GM12874 (cell line): ENCODE measurements around the gene SEPTIN5.

ENCODE experiments used
- CTCF ChIP-seq: IDR thresholded peaks from 2 replicates; pipeline ENCODE4 v1.5.1; 2011; ENCODE audit warnings: low read depth, mild to moderate bottlenecking, control low read depth, low read length, moderate library complexity; ENCODE audit not compliant: insufficient read depth

The SEPTIN5 gene

GRCh38 chr22:19714312-19715187, at the start of gene SEPTIN5:
SEPTIN5 (plus strand) TSS chr22:19714503; CDS start chr22:19714589, 86 bp downstream.
- TF ChIP-seq CTCF: no peak

GRCh38 chr22:19664951-19665783, 49.1 kb upstream of the SEPTIN5 start:
- no peak for TF ChIP-seq CTCF

DNA sequence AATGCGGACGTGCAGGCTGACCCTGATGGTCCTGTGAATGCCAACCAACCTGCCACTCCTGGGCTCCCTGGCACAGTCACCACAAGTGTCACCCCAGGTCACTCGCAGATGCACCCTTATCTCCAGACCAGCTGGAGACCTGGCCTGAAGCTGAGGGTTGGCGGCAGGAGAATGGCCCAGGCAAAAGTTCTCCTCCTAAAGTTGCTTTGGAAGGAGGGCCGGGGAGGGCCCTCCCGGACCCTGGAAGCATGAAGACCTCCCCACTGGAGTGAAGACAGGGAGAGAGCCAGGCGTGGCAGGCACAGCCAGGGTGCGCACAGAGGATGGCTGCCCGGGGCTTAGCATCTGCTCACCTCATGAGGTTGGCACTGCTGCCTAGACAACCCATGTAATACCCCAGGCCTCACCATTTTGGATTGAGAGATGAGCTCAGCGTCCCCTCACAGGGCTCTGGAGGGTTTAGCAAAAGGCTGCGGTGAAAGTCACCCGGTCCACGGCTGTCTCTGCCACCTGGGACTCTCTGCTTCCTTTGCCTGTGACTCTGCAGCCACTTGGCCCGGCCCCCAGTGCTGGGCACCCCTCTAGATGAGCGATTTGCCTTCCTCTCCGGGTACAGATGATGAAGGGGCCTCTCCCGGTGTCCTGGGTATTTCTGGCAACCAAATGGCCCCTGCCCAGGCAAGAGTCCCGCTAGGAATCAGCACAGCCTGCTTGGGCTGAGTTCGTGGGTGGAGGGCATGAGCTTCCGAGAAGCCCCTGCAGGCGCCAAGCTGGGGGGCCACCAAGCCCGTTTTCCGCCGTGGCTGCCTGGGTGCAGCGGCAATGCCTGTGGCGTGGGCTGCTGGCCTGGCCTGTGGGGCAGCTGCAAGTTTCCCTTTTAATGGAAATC, 48.3 kb upstream of the SEPTIN5 start:
- no peak for TF ChIP-seq CTCF

DNA sequence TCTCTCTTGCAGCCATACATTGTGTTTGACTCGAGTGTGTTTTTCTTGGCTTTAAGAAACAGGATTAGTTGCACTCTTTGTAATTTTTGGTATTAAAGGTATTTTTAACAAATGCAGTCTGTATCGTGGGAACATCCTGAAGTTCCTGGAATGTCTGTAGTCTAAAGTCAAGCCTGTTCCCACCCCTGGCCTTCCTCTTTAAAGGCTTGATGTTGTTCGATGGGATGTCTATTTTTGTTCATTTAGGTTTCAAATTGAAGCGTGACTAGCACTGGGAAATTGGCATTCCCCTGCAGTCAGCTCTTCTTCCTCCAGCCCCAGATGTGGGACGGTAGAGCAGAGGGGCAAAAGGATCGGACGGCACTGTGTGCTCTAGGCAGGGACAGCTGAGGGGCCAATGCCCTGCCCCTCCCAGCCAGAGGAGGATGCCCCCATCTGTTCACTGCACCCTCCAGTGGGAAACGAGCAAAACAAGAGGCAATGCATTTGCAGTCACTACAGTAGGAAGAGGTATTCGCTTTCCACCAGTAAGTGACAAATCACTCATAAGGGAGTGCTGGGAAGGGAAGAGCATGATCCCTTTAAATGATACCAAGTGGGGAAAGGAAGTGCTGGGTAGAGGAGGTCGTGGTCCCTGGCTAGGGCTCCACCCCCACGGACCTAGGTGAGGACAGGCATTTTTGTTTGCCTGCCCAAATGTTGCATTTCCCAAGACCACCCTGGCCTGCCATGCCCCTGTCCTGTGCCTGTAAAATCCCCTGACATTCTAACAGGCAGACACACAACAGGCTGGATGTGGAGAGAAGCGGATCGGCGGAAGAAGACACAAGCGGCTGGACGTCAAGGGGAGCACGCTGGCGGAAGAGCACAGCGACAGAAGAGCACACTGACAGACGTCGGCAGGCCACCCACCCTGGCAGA, 47.4 kb upstream of the SEPTIN5 start:
- no peak for TF ChIP-seq CTCF

DNA sequence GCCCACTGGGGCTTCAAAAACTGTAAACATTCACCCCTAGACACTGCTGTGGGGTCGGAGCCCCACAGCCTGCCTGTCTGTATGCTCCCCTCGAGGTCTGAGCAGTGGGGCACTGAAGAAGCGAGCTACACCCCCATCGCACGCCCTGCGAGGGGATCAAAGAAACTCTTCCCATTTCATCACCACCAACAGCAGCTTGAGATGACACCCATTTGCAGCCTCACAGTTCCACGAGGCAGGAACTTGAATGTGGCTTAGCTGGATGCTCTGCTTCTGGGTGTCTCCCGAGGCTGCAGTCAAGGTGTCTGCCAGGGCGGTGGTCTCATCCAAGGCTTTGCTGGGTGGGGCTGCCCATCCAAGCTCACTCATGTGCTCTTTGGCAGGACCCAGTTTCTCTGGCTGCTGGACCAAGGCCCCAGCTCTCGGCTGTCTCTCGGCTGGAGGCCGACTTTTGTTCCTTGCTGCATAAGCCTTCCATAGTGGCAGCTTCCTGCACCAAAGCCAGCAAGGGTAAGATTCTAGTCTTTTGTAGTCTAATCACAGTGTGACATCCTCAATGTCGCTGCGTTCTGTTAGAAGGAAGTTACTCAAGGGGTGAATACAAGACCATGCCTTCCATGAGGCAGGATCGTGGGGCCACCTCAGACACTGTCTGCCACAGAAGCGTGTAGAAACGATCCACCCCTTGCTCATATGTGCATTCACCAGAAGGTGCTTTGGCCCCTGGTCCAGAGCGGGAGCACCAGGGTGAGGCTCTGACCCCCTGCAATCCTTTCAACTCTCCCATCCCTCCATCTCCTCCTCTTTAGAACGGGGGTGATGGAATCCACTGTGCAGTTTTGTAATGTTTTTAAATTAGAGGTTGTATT, 46.2 kb upstream of the SEPTIN5 start:
- TF ChIP-seq CTCF: no peak

DNA sequence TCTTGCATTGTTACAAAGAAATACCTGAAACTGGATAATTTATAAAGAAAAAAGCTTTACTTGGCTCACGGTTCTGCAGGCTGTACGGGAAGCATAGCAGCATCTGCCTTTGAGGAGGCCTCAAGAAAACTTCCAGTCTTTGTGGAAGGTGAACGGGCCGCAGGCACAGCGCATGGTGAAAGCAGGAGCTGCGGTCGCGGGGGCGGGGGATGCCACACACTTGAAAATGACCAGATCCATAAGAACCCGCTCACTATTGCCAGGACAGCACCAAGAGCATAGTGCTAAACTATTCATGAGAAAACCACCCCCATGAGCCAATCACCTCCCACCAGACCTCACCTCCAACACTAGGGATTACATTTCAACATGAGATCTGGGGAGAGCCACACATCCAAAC, 45.6 kb upstream of the SEPTIN5 start:
- TF ChIP-seq CTCF: no peak
